GM13977 (cell line): ENCODE data around the gene SP2.

Experiments
- DNase-seq: peaks from one replicate; pipeline ENCODE4 v3.0.0; 2012; ENCODE audit warnings: low spot score
- in situ Hi-C: fragments of 300-500 bp; cut with MboI; formaldehyde crosslinking; loops from one replicate; pipeline ENCODE4 v1.12.0; 2022; ENCODE audit warnings: low sequenced_read_pairs, low pct_unique_long_range_greater_than_20kb, mixed read lengths, inconsistent platforms; ENCODE audit not compliant: unreplicated experiment
- TF ChIP-seq, protein P1 (sequence below): IDR thresholded peaks from 2 replicates; pipeline ENCODE4 v1.5.1; 2012; ENCODE audit warnings: mild to moderate bottlenecking, control low read depth; ENCODE audit not compliant: insufficient read depth; ENCODE audit errors: extremely low read depth, missing control alignments

Gene SP2

DNA sequence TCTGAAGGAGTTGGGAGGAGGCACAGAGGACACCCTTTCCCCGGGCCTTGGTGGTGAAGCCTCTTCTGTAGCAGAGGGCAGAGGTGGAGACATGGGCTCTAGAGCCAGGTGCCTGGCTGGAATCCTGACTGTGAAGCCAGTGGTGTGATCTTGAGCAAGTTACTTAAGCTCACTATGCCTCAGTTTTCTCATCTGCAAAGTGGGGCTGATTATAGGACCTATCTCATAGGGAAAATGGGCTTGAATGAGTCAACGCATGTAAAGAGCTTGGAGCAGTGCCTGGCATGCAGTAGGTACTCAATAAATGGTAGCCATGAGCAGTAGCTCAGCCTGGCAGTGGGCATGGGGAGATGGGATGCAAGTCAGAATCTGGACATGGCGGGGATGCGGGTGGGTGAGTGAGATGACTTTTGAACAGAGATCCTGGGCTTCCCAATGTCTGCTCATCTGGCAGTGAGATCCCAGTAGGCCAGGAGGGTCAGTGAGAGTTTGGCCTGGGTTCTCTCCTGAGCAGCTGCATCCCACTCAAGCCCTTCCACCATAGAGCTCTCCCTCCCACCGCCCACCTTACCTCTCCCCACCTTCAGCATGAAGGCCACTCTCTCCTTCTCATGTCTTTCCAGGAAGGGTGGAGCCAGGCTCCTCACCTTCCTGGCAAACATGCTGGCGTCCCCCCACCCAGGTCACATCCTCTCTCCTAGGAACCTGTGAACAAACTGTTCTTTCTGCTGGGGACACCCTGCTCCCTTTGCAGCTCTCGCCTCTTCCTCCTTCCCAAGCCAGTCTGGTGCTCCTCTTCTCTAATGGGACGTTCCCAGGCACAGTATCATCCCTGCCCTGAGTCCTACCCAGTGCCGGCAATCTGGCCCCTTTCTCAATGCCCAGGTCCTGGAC, 13.1 kb upstream of the SP2 start:
- no peak for DNase-seq
- TF ChIP-seq, protein P1, sequence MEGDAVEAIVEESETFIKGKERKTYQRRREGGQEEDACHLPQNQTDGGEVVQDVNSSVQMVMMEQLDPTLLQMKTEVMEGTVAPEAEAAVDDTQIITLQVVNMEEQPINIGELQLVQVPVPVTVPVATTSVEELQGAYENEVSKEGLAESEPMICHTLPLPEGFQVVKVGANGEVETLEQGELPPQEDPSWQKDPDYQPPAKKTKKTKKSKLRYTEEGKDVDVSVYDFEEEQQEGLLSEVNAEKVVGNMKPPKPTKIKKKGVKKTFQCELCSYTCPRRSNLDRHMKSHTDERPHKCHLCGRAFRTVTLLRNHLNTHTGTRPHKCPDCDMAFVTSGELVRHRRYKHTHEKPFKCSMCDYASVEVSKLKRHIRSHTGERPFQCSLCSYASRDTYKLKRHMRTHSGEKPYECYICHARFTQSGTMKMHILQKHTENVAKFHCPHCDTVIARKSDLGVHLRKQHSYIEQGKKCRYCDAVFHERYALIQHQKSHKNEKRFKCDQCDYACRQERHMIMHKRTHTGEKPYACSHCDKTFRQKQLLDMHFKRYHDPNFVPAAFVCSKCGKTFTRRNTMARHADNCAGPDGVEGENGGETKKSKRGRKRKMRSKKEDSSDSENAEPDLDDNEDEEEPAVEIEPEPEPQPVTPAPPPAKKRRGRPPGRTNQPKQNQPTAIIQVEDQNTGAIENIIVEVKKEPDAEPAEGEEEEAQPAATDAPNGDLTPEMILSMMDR: no peak
- in situ Hi-C loops: no loop called here

DNA sequence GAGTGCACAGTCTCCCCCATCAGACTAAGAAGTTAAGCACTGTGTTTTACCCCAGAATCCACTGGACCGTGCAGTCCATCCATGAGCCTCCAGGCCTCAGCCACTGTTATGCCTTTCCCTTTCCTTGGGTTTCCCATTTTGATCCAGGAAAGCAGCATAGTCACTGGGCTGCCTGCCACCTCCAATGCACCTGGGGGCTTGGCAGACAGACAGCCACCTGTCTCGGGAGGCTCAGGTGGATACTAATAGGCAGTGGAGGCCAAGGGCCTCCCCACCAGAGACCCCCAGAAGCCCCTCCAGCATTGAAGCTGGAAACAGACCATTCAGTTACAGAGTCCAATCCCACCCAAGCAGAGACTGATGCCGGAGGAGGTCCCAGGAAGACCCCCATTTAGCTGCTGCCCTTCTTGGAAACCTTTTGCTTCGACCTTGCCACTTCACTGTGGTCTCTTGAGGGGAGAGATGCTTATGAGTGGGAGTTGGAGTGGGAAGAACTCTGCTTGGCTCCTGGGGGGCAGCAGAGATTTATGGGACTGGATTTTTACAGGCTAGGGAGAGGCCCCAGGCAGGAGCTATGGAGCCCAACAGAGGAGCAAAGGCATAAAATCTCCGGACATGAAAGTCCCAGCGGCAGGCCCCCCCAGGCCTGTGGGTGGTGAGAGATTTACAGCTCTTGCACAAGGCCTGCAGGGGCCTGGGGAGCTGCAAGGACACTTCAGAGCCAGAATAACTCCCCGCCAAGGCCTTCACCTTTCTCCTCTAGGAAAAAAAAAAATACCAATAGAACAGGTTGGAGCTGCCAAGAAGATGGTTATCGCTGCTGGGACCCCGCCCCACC, 12.2 kb upstream of the SP2 start:
- DNase-seq: no peak
- TF ChIP-seq, protein P1: no peak
- in situ Hi-C loops: no loop called here

DNA sequence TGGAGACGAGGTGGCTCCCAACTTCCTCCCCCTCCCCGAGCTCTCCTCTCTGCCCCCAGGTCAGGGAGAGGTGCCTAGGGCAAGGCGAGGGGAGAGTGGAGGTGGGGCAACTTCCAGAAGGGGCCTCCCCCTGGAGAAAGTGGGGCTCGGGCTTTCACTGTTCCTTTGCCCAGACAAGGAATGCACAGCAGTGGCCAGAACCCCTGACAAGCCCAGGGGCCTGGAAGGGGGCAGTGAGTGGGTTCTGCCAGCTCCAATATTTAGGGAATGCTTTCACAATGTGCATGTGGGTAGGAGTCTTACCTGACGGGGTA, 11.7 kb upstream of the SP2 start:
- TF ChIP-seq, protein P1: no peak
- DNase-seq: no peak
- in situ Hi-C loops: no loop called here

DNA sequence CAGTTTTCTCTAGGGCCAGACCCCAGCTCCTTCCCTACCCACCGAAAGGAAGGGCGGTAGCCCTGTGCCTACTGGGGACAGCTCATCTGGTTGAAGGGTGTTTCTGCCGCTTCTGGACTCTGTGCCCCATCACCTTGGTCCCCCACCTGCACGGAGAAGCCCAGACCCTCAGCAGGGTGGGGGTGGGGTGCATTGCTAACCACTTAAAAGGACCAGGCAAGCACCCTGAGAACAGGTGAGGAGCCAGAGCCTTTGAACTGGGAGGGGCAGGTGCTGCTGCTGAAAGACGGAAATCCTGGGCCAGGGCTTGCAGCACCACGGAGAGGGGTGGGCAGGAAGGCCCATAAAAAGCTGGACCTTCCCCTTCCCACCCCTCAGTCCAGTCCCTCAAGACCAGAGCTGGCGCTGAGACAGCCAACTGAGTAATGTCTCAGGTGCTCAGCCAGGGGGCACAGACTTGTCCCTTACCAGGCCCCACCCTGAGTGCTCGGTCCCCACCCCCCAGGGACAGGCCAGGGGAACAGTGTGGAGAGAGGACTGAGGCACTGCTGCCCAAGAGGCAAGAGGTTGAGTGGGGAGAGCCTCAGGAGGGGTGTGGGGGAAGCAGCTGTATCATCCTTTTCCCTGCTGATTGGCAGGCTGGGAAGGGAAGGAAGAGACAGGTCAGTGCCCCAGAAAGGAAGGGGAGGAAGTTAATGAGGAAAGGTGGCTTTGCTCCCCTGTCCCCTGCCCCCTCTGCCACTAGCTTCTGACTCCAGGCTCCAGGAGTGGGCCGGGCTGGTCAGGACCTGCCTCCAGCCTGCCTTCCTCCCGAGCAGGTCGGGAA, 10.9 kb upstream of the SP2 start:
- no peak for DNase-seq
- in situ Hi-C loops: no loop called here
- TF ChIP-seq, protein P1: no peak

DNA sequence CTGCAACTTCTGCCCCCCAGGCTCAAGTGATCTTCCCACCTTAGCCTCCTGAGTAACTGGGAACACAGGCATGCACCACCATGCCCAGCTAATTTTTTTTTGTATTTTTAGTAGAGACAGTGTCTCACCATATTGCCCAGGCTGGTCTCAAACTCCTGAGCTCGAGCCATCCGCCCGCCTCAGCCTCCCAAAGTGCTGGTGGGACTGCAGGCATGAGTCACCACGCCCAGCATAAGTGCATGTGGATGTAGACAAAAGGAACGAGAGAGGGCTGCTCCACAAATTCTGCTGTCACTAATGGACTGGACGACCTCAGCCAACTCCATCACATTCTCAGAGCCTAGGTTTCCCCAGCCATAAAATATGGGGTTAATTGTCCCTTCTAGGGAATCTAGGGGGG, 7.7 kb upstream of the SP2 start:
- TF ChIP-seq, protein P1: no peak
- in situ Hi-C loops: no loop called here

More for the DNA sequence above, 7.7 kb upstream of the SP2 start:
- DNase-seq: no peak
